HFFc6 (cell line): ENCODE data around the gene WNT3A. TPM values are rescaled to one million over a fixed set of nuclear protein-coding genes. Genes with fewer than 3 reads are reported as not detected.

ENCODE experiments used
- DNase-seq: peaks from one replicate; pipeline ENCODE4 v3.0.0-alpha.2; 2018
- H3K27ac Mint-ChIP-seq: 2 replicates; pipeline ENCODE4 v1.8.0; 2020; ENCODE audit warnings: mild to moderate bottlenecking, mixed read lengths
- H3K27me3 Mint-ChIP-seq: 2 replicates; pipeline ENCODE4 v1.8.0; 2021; ENCODE audit warnings: mild to moderate bottlenecking, moderate library complexity, mixed read lengths; ENCODE audit not compliant: insufficient read depth
- H3K36me3 Mint-ChIP-seq: 2 replicates; pipeline ENCODE4 v1.8.0; 2021; ENCODE audit warnings: low read depth, mixed read lengths
- H3K4me1 Mint-ChIP-seq: 2 replicates; pipeline ENCODE4 v1.8.0; 2020; ENCODE audit warnings: low read depth, mixed read lengths
- H3K4me3 Mint-ChIP-seq: 2 replicates; pipeline ENCODE4 v1.8.0; 2020; ENCODE audit warnings: mild to moderate bottlenecking, moderate library complexity, mixed read lengths
- H3K9me3 Mint-ChIP-seq: 2 replicates; pipeline ENCODE4 v1.8.0; 2020; ENCODE audit warnings: mild to moderate bottlenecking, mixed read lengths
- total RNA-seq, 6 experiments: library from RNA; stranded (reverse); fragmentation: NEBNext Ultra II Directional; extraction: Animal tissue kit (Norgen Biotek cat#: 25700); gene quantifications; 2 replicates in 1 of 6; 3 replicates in 5 of 6; pipeline ENCODE4 v1.2.3, GENCODE V29; 2021
- TF ChIP-seq, protein P1 (sequence below): fragments of 200-600 bp; sonication (generic); IDR thresholded peaks from 2 replicates; pipeline ENCODE4 v1.5.0; 2021; ENCODE audit warnings: antibody characterized with exemption, mild to moderate bottlenecking

WNT3A gene
- total RNA-seq, 6 experiments from 2014 or later = not detected

DNA sequence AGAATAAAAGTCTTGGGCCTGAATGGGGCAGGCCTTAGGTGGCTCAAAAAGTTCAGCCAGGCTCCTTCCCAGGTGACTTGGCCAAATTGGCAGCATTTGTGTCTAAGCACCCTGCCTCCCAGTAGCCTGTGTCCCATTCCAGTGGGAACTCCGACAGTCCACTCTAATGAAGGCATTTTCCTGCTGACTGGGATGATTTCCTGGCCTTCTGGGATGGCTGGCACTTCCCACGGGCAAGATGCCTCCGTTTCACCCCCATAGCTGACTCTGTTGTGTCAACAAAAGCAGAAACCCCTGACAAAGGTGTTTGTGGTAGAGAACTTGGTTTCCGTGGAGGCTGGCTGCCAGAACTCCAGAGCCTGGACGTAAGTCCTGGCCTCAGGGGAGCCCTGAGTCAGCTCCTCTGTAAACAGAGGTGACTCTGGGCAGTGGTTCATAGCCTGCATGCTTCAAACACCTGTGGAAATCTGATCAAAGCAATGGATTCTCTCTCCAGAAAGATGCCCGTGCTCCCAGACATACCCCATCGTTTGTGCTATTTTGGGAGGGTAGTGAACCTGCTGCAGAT, 36.6 kb downstream of the WNT3A start:
- no peak overlapping the region for H3K4me3 Mint-ChIP-seq
- TF ChIP-seq, protein P1, sequence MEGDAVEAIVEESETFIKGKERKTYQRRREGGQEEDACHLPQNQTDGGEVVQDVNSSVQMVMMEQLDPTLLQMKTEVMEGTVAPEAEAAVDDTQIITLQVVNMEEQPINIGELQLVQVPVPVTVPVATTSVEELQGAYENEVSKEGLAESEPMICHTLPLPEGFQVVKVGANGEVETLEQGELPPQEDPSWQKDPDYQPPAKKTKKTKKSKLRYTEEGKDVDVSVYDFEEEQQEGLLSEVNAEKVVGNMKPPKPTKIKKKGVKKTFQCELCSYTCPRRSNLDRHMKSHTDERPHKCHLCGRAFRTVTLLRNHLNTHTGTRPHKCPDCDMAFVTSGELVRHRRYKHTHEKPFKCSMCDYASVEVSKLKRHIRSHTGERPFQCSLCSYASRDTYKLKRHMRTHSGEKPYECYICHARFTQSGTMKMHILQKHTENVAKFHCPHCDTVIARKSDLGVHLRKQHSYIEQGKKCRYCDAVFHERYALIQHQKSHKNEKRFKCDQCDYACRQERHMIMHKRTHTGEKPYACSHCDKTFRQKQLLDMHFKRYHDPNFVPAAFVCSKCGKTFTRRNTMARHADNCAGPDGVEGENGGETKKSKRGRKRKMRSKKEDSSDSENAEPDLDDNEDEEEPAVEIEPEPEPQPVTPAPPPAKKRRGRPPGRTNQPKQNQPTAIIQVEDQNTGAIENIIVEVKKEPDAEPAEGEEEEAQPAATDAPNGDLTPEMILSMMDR = no peak
- H3K27me3 Mint-ChIP-seq = peaks cover 6% of the 10 kb centered on the region
- no peaks in the 10 kb centered on the region for H3K4me1 Mint-ChIP-seq
- no peak for DNase-seq
- H3K9me3 Mint-ChIP-seq = no peaks in the 10 kb centered on the region
- no peaks in the 10 kb centered on the region for H3K36me3 Mint-ChIP-seq
- H3K27ac Mint-ChIP-seq = no peak overlapping the region

DNA sequence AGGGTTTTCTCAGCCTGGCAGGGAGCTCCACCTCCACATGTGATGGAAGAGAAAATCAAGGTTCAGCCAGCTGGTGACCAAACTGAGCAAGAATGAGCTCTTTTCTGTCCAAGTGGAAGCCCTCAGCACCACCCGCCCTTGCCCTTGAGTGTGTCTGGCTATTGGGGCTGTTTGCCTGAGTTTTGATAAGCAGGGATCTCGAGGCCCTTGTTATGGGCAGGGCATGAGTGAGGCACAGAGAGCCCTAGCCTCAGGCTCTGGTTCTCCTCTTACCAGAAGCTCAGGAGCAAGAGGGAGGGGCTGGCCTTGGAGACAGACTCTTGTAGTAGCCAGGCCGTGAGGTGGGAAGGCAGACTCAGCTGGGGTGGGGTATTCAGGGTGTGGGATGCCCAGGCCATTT, 38.2 kb downstream of the WNT3A start:
- H3K27ac Mint-ChIP-seq = no peak overlapping the region
- no peaks in the 10 kb centered on the region for H3K36me3 Mint-ChIP-seq
- H3K27me3 Mint-ChIP-seq = peaks cover 10% of the 10 kb centered on the region
- H3K4me3 Mint-ChIP-seq = no peak overlapping the region
- no peak for DNase-seq
- TF ChIP-seq, protein P1 = no peak
- no peaks in the 10 kb centered on the region for H3K4me1 Mint-ChIP-seq
- no peaks in the 10 kb centered on the region for H3K9me3 Mint-ChIP-seq

DNA sequence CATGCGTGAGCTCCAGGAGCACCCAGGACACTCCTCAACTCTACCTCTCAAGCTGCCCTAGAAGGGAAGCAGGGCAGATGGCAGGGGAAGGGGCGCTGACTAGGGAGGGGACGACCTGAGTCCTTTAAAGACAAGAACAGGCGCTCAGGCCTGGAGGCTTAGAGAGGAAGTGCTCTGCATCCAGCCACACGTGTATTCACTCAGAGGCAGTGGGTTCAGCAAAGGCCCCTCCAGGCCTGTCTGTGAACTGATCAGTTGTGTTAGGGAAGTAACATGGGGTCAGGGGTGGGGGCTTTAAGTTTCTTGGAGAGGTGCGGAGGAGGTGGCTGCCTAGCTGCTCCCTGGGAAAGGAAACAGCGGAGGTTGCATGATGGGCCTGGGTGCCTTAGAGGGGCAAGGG, 38.6 kb downstream of the WNT3A start:
- Mint-ChIP-seq H3K27ac (no peak overlapping the region), H3K4me1 (no peaks in the 10 kb centered on the region), H3K4me3 (no peak overlapping the region), H3K36me3 (no peaks in the 10 kb centered on the region), H3K27me3 (peaks cover 8% of the 10 kb centered on the region), H3K9me3 (no peaks in the 10 kb centered on the region; the same call in 1 of the 2 replicates)
- DNase-seq = no peak
- TF ChIP-seq, protein P1 = no peak

DNA sequence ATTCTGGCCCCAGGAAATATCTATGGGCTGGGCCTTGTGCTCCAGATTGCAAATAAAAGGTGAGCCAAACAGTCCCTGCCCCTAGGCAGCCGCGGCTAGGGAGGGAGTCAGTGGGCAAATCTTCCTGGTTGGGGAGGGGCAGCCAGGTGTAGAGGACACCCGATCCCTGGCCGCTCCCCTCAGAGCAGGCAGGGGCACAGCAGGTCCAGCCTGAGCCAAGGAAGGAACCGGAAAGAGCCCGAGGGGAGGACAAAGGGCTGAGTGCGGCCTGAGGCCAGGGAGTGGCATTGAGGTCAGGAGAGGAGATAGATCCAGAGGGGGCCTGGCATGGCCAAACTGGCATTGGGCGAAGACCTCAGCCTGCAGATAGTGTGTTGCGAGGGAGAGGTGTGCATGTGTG, 39.1 kb downstream of the WNT3A start:
- Mint-ChIP-seq H3K36me3 (no peaks in the 10 kb centered on the region), H3K4me3 (no peak overlapping the region), H3K4me1 (no peaks in the 10 kb centered on the region), H3K27me3 (peaks cover 8% of the 10 kb centered on the region), H3K9me3 (no peaks in the 10 kb centered on the region; the same call in 1 of the 2 replicates), H3K27ac (no peak overlapping the region)
- TF ChIP-seq, protein P1 = no peak
- no peak for DNase-seq

DNA sequence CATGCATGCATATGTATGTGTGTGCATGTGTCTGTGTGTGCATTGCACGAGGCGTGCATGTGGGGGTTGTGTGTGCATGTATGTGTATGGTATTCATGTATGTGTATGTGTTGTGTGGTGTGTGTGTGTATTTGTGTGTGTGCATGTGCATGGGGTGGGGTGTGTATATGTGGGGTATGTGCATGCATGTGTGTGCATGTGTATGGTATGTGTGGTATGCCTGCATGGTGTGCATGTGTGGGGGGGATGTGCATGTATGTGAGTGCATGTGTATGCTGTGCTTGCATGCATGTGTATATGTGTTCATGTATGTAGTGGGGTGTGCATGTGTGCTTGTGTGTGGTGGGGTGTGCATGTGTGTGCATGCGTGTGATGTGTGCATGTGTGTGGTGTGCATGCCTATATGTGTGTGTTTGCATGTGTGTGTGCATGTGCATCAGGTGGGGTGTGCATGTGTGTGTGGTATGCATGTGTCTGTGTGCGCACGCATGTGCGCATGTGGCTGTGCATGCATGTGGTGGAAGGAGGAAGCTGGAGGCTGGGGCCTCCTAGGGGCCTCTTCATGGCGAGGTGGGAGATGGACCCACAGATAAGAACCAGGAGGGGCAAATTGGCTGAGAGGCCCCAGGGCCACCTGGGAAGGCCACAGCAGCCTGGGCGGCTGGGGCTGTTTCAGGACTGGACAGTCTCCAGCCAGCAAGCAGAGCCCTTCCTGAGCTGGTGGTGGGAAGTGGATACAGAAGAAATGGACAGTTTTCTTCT, 39.8 kb downstream of the WNT3A start:
- TF ChIP-seq, protein P1 = no peak
- no peaks in the 10 kb centered on the region; the same call in 1 of the 2 replicates for H3K9me3 Mint-ChIP-seq
- H3K4me1 Mint-ChIP-seq = no peaks in the 10 kb centered on the region
- no peak overlapping the region for H3K4me3 Mint-ChIP-seq
- H3K36me3 Mint-ChIP-seq = no peaks in the 10 kb centered on the region
- H3K27me3 Mint-ChIP-seq = peaks cover 12% of the 10 kb centered on the region
- H3K27ac Mint-ChIP-seq = no peak overlapping the region
- no peak for DNase-seq
